ENCODE data around the gene BSND.

- no peak for TF ChIP-seq CTCF (IDR thresholded peaks at IDR 0.05)
- TF ChIP-seq POLR2A (IDR thresholded peaks at IDR 0.05), result no peak
Observed at GRCh38 chr1:54979327-54979891, 19.3 kb upstream of the BSND start.

Data from upper lobe of left lung (tissue), 4 donors.